HEK293 (cell line): ENCODE data around the gene TMEM255B.

Source experiments
- CTCF ChIA-PET: fragments of 350-600 bp; formaldehyde crosslinking; extraction: SDS; loops from one replicate; lab custom pipeline; 2021; ENCODE audit warnings: antibody characterized with exemption; lab: Yijun Ruan, JAX
- POLR2A ChIA-PET: fragments of 300-600 bp; formaldehyde crosslinking; extraction: SDS; loops from one replicate; lab custom pipeline; 2020; ENCODE audit warnings: antibody characterized with exemption, inconsistent platforms; lab: Yijun Ruan, JAX
- H3K27ac ChIP-seq: fragments of 200-500 bp; sonication (Bioruptor generic); 2 replicates; pipeline ENCODE4 v1.5.1; 2014; ENCODE audit warnings: low read depth, low read length, control low read depth, inconsistent platforms; ENCODE audit errors: extremely low read depth
- H3K36me3 ChIP-seq, 2 experiments: fragments of 200-500 bp in 1 of 2; sonication (Bioruptor generic) in 1 of 2; 1 replicate in 1 of 2; 2 replicates in 1 of 2; pipeline ENCODE4 v1.5.1; 2014 to 2017; ENCODE audit warnings: inconsistent platforms in 2 of 2, low read length in 2 of 2; ENCODE audit not compliant: control insufficient read depth in 2 of 2, insufficient read depth in 1 of 2
- H3K4me1 ChIP-seq: fragments of 200-500 bp; sonication (Bioruptor generic); 2 replicates; pipeline ENCODE4 v1.5.1; 2014; ENCODE audit warnings: mild to moderate bottlenecking, low read length, inconsistent platforms; ENCODE audit not compliant: control insufficient read depth, insufficient read depth
- H3K4me3 ChIP-seq: 2 replicates; pipeline ENCODE4 v1.5.1; 2011; ENCODE audit warnings: low read depth, mild to moderate bottlenecking, control low read depth, low read length, moderate library complexity
- H3K9me3 ChIP-seq: fragments of 200-500 bp; sonication (Bioruptor generic); 2 replicates; pipeline ENCODE4 v1.5.1; 2014; ENCODE audit warnings: low read depth, low read length, inconsistent platforms; ENCODE audit not compliant: control insufficient read depth, insufficient read depth
- KLF1 ChIP-seq: fragments of 450-650 bp; formaldehyde crosslinking; IDR thresholded peaks from 2 replicates; pipeline ENCODE4 v1.5.1; 2016; ENCODE audit warnings: missing biosample characterization, missing genetic modification characterization
- KLF9 ChIP-seq: fragments of 450-650 bp; formaldehyde crosslinking; IDR thresholded peaks from 2 replicates; pipeline ENCODE4 v1.5.1; 2016; ENCODE audit warnings: missing biosample characterization, missing genetic modification characterization, low read depth
- SCRT1 ChIP-seq: fragments of 450-650 bp; formaldehyde crosslinking; IDR thresholded peaks from 2 replicates; pipeline ENCODE4 v1.5.1; 2016; ENCODE audit warnings: missing biosample characterization, missing genetic modification characterization, borderline replicate concordance
- SCRT2 ChIP-seq: fragments of 450-650 bp; formaldehyde crosslinking; IDR thresholded peaks from 2 replicates; pipeline ENCODE4 v1.5.1; 2016; ENCODE audit warnings: missing biosample characterization, missing genetic modification characterization
- ZNF239 ChIP-seq: fragments of 450-650 bp; formaldehyde crosslinking; IDR thresholded peaks from 2 replicates; pipeline ENCODE4 v1.5.1; 2016; ENCODE audit warnings: missing biosample characterization, missing genetic modification characterization
- ZNF629 ChIP-seq: fragments of 450-650 bp; formaldehyde crosslinking; IDR thresholded peaks from 2 replicates; pipeline ENCODE4 v1.5.1; 2017; ENCODE audit warnings: missing biosample characterization, missing genetic modification characterization
- ZNF776 ChIP-seq: fragments of 450-650 bp; formaldehyde crosslinking; IDR thresholded peaks from 2 replicates; pipeline ENCODE4 v1.5.0; 2017; ENCODE audit warnings: missing biosample characterization, missing genetic modification characterization, borderline replicate concordance
- ZNF785 ChIP-seq: fragments of 450-650 bp; formaldehyde crosslinking; IDR thresholded peaks from 2 replicates; pipeline ENCODE4 v1.5.1; 2016; ENCODE audit warnings: missing biosample characterization, missing genetic modification characterization
- TF ChIP-seq, protein P1 (sequence below): fragments of 450-650 bp; formaldehyde crosslinking; IDR thresholded peaks from 2 replicates; pipeline ENCODE4 v1.5.0; 2017; ENCODE audit warnings: missing biosample characterization, missing genetic modification characterization, borderline replicate concordance
- TF ChIP-seq, protein P2 (sequence below): fragments of 450-650 bp; formaldehyde crosslinking; IDR thresholded peaks from 2 replicates; pipeline ENCODE4 v1.5.1; 2017; ENCODE audit warnings: missing biosample characterization, missing genetic modification characterization
- TF ChIP-seq, protein P3 (sequence below): fragments of 450-650 bp; formaldehyde crosslinking; optimal IDR thresholded peaks from 2 replicates; pipeline ENCODE3; 2016; ENCODE audit warnings: missing biosample characterization, mild to moderate bottlenecking, missing genetic modification characterization
- TF ChIP-seq, protein P4 (sequence below): fragments of 450-650 bp; formaldehyde crosslinking; IDR thresholded peaks from 2 replicates; pipeline ENCODE4 v1.5.1; 2016; ENCODE audit warnings: missing biosample characterization, missing genetic modification characterization

Gene TMEM255B

DNA sequence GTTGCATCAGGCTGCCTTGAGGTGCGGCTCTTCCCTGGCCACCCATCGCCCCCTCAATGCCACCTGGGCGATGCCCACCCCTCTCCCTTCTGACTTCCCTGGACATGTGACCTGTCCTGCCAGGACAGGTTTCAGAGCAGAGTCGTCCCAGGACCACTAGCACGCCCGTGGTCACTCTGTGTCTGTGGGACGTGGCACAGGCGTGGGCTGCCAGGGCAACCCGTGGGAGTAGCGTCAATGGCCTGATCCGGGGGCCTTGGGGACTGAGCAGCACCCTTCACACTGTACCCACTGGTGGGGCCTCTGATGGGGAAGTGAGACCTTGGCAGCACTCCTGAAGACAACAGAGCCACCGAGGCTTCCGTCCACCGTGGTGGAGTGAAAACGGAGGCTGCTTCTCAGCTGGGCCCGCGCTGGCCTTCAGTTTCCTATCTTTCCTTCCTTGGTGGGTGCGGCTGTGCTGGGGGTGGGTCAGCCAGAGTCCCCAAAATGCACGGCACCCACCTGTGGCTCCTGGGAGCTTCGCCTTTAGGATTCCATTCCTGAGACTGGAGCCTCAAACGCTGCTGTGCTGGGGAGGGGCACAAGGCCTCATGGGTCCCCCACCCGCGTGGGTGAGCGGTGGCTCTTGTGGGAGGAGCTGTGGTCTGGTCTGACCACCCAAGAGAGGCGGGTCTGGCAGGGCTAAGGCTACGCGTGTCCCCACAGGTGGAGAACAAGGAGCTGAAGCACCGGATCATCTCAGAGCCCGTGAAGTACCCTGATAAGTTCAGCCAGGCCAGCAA, 26.7 kb upstream of the TMEM255B start:
- no peaks in the 10 kb centered on the region for H3K9me3 ChIP-seq
- no peaks in the 10 kb centered on the region for H3K4me1 ChIP-seq
- ChIA-PET CTCF (no interaction called here), POLR2A (no interaction called here)
- H3K4me3 ChIP-seq: no peak overlapping the region
- no peaks in the 10 kb centered on the region for H3K36me3 ChIP-seq
- H3K27ac ChIP-seq: no peak overlapping the region
- TF ChIP-seq KLF1 (tag by site-specific recombination): no peak
- TF ChIP-seq SCRT2: peak; percentile 87
- TF ChIP-seq, protein P1, sequence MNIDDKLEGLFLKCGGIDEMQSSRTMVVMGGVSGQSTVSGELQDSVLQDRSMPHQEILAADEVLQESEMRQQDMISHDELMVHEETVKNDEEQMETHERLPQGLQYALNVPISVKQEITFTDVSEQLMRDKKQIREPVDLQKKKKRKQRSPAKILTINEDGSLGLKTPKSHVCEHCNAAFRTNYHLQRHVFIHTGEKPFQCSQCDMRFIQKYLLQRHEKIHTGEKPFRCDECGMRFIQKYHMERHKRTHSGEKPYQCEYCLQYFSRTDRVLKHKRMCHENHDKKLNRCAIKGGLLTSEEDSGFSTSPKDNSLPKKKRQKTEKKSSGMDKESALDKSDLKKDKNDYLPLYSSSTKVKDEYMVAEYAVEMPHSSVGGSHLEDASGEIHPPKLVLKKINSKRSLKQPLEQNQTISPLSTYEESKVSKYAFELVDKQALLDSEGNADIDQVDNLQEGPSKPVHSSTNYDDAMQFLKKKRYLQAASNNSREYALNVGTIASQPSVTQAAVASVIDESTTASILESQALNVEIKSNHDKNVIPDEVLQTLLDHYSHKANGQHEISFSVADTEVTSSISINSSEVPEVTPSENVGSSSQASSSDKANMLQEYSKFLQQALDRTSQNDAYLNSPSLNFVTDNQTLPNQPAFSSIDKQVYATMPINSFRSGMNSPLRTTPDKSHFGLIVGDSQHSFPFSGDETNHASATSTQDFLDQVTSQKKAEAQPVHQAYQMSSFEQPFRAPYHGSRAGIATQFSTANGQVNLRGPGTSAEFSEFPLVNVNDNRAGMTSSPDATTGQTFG: no peak
- no peak for TF ChIP-seq ZNF239 (tag by site-specific recombination)
- 0 out of 2 replicates have a peak, but pooled peaks have one; percentile 35 for TF ChIP-seq SCRT1

DNA sequence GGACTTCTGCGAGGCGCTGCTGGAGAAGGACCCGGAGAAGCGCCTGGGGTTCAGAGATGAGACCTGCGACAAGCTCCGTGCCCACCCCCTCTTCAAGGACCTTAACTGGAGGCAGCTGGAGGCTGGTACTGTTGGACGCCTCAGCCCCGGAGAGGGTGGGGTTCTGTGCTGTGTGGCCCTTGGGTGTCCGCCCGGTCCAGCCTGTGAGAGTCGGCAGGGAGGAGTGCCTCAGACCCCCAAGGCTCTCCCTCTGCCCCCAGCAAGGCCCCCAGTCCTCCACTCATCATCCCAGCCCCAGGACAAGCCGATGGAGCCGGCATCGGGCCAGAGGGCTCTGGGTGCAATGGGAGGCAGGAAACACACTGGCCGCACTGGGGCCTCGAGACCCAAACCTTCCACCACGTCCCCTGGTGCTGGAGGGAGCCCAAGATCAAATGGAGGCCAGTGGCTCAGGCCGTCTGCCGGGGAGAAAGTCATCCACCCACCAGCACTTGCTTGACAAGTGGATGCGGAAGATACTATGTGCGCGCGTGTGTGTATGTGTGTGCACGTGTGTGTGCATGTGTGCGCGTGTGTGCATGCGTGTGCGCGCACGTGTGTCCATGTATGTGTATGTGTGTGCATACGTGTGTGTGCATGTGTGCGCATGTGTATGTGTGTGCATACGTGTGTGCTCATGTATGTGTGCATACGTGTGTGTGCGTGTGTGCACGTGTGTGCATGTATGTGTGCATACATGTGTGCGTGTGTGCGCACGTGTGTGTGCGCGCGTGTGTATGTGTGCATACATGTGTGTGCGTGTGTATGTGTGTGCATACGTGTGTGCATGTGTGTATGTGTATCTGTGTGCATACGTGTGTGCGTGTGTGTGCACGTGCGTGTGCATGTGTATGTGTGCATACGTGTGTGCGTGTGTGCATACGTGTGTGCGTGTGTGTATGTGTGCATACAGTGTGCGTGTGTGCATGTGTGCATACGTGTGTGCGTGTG, 25.8 kb upstream of the TMEM255B start:
- Histone ChIP-seq H3K9me3 (no peaks in the 10 kb centered on the region), H3K27ac (no peak overlapping the region), H3K36me3 (no peaks in the 10 kb centered on the region), H3K4me3 (no peak overlapping the region), H3K4me1 (no peaks in the 10 kb centered on the region)
- POLR2A ChIA-PET: no interaction called here
- no peak for TF ChIP-seq ZNF776
- TF ChIP-seq KLF9 (tag by site-specific recombination): peak; percentile 34; the same call in 1 of the 2 replicates
- TF ChIP-seq ZNF629 (tag by site-specific recombination): no peak
- TF ChIP-seq, protein P2, sequence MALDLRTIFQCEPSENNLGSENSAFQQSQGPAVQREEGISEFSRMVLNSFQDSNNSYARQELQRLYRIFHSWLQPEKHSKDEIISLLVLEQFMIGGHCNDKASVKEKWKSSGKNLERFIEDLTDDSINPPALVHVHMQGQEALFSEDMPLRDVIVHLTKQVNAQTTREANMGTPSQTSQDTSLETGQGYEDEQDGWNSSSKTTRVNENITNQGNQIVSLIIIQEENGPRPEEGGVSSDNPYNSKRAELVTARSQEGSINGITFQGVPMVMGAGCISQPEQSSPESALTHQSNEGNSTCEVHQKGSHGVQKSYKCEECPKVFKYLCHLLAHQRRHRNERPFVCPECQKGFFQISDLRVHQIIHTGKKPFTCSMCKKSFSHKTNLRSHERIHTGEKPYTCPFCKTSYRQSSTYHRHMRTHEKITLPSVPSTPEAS: peak; percentile 97
- peak; percentile 41; the same call in 1 of the 2 replicates for TF ChIP-seq ZNF785 (tag by site-specific recombination)
- TF ChIP-seq, protein P3, sequence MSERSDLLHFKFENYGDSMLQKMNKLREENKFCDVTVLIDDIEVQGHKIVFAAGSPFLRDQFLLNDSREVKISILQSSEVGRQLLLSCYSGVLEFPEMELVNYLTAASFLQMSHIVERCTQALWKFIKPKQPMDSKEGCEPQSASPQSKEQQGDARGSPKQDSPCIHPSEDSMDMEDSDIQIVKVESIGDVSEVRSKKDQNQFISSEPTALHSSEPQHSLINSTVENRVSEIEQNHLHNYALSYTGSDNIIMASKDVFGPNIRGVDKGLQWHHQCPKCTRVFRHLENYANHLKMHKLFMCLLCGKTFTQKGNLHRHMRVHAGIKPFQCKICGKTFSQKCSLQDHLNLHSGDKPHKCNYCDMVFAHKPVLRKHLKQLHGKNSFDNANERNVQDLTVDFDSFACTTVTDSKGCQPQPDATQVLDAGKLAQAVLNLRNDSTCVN: peak; percentile 13
- TF ChIP-seq, protein P4, sequence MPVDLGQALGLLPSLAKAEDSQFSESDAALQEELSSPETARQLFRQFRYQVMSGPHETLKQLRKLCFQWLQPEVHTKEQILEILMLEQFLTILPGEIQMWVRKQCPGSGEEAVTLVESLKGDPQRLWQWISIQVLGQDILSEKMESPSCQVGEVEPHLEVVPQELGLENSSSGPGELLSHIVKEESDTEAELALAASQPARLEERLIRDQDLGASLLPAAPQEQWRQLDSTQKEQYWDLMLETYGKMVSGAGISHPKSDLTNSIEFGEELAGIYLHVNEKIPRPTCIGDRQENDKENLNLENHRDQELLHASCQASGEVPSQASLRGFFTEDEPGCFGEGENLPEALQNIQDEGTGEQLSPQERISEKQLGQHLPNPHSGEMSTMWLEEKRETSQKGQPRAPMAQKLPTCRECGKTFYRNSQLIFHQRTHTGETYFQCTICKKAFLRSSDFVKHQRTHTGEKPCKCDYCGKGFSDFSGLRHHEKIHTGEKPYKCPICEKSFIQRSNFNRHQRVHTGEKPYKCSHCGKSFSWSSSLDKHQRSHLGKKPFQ: 0 out of 2 replicates have a peak, but pooled peaks have one; percentile 23
- TF ChIP-seq, all 188 proteins: peak for 5
- CTCF ChIA-PET: interaction anchor here (0.6 kb wide), 1 partner anchor 10 kb away, joined by 3 read pairs; no protein-coding TSS in a partner anchor
